ENCODE results near the gene RCAN3.

GRCh38 chr1:24584171-24584647 is 81.6 kb downstream of the RCAN3 start:
- no peak for TF ChIP-seq RAD21 (IDR thresholded peaks at IDR 0.05; ENCODE audit: low read depth)
- TF ChIP-seq REST (IDR thresholded peaks at IDR 0.05; ENCODE audit: low read depth) = no peak
- no peak for TF ChIP-seq EGR1 (IDR thresholded peaks at IDR 0.05)
- no peak for TF ChIP-seq TAF1 (IDR thresholded peaks at IDR 0.05; ENCODE audit: low read depth)
- TF ChIP-seq EP300 (IDR thresholded peaks at IDR 0.05; ENCODE audit: borderline replicate concordance) = no peak
- TF ChIP-seq FOXM1 (IDR thresholded peaks at IDR 0.05; ENCODE audit: borderline replicate concordance, low read depth) = no peak
- no peak for TF ChIP-seq TCF12 (IDR thresholded peaks at IDR 0.05; ENCODE audit: low read depth)
- no peak for TF ChIP-seq NFIC (IDR thresholded peaks at IDR 0.05)
- TF ChIP-seq YY1 (IDR thresholded peaks at IDR 0.05; ENCODE audit: low read depth) = no peak
- no peak for TF ChIP-seq ZBTB7A (IDR thresholded peaks at IDR 0.05; ENCODE audit: low read depth)
- no peak for TF ChIP-seq CEBPB (IDR thresholded peaks at IDR 0.05)
- TF ChIP-seq, protein P1, sequence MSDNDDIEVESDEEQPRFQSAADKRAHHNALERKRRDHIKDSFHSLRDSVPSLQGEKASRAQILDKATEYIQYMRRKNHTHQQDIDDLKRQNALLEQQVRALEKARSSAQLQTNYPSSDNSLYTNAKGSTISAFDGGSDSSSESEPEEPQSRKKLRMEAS (IDR thresholded peaks at IDR 0.05) = no peak

All from Ishikawa (cell line).